HG02981 (cell line): ENCODE measurements around the gene NUDCD3.

Source experiments
- ATAC-seq: cut with Tn5 transposase; IDR thresholded peaks from one replicate; pipeline ENCODE4 v1.9.1; 2021; ENCODE audit warnings: mild to moderate bottlenecking, moderate library complexity; ENCODE audit not compliant: unreplicated experiment

The NUDCD3 gene

GRCh38 chr7:44373418-44373740 is 117.1 kb downstream of the NUDCD3 start:
- no peak for ATAC-seq

DNA sequence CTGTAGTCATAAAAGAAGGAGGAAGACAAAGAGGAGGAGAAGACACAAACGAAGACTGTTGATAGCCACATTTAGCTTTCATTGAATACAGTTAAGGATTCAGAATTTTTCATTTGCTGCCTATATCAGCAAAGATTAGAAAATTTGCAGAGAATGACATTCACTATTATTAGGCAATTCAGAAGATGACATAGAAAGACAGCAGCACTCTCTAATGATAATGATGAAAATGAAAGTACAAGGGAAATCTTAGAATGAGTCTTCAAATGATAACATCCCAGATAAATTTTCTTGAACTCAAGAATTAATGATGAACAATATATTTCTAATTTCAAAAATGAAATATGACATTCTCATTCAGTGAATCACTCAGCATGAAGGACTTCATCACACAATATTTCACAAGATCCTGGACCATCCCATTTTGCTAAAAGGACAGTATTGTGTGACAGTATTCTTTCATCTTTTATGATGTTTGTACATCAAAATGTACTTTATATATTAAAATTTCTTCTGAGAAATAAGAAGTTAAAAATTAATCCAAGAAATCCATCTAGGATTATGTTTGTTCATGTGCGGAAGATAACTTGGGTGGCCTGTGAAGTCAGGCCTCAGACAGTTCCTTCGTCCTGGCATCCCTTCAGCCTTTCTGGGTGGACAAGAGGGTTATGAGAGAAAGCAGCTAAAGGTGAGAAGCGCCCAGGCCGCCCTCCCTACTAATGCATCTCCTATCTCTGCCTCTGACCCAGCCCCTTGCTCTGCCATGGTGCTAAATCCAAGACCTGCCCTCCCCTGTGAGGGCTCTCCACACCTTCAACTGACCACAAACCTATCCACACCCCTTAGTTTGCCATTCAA is 117.7 kb downstream of the NUDCD3 start:
- ATAC-seq, result no peak

DNA sequence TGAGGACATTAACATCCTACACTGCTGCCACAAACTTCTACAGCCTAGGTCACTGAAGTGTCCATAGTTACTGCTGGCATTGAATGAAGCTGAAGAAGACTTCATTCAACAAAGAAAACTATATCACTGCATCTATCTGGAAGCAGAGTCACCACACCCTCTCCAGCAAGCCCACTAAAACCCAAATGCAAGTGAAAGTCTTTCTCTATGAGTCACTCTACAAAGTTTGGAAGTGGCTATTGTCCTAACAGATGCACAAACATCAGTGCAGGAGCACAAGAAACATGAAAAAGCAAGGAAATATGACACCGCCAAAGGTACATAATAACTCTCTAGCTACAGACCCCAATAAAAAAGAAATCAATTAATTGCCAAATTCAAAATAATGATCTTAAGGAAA is 121.6 kb downstream of the NUDCD3 start:
- no peak for ATAC-seq

DNA sequence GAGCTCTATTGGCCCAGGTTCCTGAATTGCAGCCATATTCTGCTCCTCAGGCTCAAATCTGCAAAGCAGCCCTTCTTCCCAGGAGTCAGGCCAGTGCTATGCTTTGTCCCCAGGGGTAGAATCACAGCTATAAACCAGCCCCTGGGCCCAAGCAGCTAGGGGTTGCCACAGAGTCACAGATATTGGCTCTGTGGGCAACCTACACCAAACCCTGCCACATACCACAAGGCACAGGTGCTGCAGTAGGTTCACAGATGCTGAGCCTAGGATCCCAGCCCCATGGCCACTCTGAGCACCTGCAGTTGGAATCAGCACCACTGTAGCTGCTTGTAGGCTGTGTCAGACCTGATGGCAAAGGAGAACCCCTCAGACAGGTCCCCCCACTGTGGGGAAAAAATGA is 122.0 kb downstream of the NUDCD3 start:
- ATAC-seq, result no peak

DNA sequence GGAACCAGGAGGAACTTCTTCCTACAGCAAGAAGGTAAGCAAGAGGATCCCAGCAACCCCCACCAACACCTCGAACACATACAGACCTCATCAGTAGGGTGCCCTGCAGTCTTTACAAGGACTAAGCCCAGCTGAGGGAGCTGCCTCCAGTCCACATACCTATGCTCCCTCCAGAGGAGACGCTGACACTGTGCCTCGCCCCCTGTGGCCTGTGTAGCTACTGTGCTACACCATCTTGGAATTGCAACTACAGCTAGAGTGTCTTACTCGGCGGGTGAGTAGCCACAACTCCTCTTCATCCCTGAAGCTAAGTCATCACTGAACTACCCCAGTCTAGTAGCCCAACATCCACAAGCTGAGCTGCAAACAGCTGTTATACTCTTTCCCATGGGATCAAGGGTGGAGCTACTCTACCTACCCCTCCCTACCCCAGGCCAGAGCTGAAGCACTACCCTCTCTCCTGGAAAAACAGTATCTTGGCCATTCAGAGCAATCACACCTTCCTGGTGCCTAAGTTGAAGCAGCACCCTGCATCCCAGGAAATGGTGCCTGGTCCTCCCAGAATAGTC is 122.9 kb downstream of the NUDCD3 start:
- no peak for ATAC-seq

- no peak for ATAC-seq
These were observed 123.5 kb downstream of the NUDCD3 start for GRCh38 chr7:44366986-44367385.

DNA sequence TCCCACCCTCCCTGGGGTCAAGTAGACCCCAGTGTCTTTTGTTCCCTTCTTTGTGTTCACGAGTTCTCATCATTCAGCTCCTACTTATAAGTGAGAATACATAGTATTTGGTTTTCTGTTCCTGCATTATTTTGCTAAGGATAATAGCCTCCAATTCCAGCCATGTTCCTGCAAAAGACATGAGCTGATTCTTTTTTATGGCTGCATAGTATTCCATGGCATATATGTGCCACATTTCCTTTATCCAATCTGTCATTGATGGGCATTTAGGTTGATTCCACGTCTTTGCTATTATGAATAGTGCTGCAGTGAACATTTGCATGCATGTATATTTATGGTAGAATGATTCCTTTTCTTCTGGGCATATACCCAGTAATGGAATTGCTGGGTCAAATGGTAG is 136.8 kb downstream of the NUDCD3 start:
- ATAC-seq, result no peak

- no peak for ATAC-seq
These were observed 141.3 kb downstream of the NUDCD3 start for GRCh38 chr7:44348851-44349781.

- no peak for ATAC-seq
These were observed 142.2 kb downstream of the NUDCD3 start for GRCh38 chr7:44348300-44348699.

- ATAC-seq, result no peak
These were observed 142.8 kb downstream of the NUDCD3 start for GRCh38 chr7:44347546-44348114.

DNA sequence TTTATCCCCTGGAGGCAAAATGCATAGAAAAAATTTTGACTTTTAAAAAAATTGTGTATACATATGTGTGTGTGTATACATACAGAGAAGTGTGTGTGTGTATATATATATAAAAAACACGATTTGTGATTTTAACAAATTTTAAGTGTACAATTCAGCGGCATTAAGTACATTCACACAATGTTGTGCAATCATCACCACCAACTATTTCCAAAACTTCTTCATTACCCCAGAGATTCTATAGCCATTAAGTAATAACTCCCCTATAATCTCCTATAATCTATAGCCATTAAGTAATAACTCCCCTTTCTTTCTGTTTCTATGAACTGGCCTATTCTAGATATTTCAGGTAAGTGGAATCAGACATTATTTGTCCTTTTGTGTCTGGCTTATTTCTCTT is 144.4 kb downstream of the NUDCD3 start:
- ATAC-seq, result no peak

DNA sequence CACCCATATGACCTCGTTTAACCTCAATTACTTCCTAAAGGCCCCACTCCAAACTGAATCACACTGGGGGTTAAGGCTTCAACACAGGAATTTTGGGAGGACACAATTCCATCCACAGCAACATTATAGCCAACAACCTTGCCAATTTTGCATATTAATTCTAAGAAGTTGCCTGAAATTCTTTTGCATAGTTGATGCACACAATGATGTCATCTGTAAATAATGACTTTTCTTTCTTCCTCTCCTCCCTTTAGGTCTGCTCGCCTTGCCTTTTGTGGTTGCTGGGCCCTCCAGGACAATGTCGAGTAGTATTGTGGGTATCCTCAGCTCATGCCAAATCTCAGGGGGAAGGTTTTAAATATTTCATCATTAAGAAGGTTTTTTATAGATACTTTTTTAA is 149.1 kb downstream of the NUDCD3 start:
- no peak for ATAC-seq

GRCh38 chr7:44338600-44338999 is 151.9 kb downstream of the NUDCD3 start:
- ATAC-seq, result peak; percentile 65

DNA sequence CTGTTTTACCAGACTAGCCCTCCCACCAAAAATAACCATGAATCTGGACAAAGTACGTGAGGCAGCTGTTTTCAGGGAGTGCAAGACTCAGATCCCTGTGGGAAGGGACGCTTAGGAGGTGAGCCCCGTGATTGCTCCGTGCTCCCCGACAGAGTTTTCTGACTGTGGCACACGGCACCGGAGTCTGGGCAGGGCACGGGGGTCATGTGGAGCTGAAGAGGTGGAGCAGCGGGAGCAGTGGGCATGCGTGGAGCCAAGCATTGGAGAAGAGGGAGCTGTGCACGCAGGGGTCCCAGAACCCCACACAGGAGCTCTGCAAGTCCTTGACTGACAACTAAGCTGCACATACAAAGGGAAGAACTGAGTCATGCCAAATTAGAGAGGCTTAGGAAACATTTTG is 154.0 kb downstream of the NUDCD3 start:
- ATAC-seq, result no peak

DNA sequence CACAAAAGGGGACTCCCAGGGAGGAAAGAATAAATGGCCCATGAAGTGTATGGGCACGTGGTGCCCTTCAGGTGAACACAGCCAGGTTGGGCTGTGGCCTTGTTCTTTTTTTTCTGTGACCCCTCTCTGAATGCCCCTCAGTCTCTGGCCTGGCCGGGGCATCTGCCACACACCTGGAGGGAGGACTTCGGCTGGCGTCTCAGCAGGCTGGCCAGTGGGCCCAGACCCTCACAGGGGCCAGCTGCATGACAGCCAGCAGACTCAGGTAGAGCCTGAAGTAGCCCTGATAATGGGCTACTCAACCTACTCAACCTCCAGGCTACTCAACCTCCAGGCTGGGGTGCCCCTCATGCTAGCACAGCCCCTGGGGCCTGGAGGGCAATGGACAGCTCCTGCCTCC is 155.3 kb downstream of the NUDCD3 start:
- ATAC-seq, result no peak

DNA sequence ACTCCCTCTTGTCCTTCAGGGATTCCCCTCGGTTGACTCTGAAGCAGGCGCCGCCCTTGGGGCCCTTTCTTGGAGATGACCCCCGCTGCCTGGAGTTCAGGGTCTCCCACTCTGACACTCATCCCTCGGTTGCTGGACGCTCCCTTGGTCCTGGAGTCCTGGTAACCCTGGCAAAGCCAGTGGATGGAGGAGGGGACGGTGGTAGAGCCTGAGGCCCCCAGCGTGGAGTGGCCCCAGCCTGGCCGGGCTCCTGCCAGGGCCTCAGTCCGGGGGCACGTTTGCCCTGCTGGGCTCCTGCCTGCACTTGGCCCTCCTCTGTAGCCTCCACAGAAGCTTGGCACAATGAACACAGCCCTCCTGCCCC is 155.7 kb downstream of the NUDCD3 start:
- no peak for ATAC-seq

DNA sequence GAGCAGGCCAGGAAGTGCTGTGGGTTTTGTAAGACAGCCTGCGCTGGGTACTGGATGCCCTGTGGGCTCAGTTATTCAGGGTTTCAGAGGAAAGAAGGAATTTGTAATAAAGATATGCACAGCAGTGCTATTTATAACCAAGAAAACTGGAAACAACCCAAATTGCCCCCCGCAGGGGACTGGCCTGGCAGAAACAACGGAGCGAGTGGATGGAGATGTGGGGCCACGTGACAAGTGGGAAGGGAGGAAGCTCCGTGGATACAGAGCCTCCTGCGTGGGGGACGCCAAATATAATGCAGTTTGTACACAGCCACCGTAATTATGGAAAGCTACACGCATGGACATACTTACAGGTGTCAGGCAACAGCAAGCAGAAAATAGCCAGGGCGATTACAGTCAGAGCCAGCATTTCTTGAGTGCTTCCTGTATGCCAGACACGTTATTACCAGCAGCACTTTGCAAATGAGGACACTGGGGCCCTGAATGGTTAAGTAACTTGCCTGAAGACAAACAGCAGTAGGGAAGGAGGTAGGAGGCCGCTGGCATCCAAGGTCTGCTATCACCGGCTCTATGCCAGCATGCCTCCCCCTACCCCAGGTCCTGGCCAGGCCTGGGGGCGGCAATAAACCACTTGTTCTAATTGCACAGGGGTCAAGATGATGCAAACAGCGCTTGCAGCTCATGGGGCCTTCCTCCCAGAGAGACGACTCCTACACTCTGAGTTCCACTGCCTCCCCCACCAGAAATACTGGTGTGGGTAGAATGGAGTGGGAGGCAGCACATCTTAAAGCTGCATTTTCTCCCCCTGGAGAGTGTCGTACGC is 156.3 kb downstream of the NUDCD3 start:
- no peak for ATAC-seq

GRCh38 chr7:44331682-44332081 is 158.8 kb downstream of the NUDCD3 start:
- ATAC-seq, result no peak

GRCh38 chr7:44330331-44330730 is 160.1 kb downstream of the NUDCD3 start:
- ATAC-seq, result no peak

DNA sequence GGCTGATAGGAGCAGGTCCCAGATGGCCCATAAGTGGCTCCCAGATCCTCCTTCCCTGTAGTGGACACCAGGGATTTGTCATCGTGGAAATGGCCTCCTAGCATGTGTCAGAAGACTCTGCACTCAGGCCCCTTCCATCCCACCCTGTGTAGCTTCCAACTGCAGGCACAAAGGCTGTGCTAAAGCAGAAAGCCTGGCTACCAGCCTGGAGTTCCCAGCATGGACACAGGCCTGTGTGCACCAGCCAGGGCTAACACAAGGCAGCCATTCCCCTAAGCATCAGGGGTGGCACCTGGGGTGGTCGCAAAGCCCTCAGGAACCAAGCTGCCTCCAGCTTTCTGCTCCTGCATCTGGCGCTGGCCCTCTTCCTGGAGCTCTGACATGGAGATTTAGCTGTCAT is 160.6 kb downstream of the NUDCD3 start:
- no peak for ATAC-seq
